GM18861 (cell line): ENCODE results near the gene SRD5A1.

Experiments
- ATAC-seq: cut with Tn5 transposase; IDR thresholded peaks from one replicate; pipeline ENCODE4 v1.9.1; 2021; ENCODE audit not compliant: unreplicated experiment

SRD5A1 gene

DNA sequence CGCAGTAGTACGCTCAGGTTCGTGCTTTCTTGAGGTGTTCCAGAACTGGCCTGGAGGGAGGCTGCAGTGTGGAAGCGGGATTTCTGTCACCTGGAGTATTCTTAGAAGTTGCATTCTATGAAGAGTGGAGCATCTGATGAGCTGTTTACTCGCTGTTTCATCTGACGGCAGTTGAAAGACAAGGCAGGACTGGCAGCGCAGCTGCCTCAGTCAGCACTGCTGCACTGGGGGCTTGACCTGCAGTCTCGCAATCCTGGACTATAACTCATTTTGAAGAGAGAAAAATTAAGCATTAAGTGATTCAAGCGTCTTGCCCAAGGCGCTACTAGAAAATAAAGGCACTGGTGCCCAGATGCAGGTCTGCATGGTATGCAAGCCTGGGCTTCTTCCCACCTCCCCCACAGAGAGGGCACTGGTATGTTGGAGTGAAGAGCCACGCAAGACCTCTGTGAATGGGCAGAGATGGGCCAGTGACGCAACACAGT lies 90.6 kb downstream of the SRD5A1 start:
- ATAC-seq = no peak
